HEK293T (cell line): ENCODE results near the gene GNA12.

Source experiments
- CTCF ChIA-PET: fragments of 350-600 bp; formaldehyde crosslinking; extraction: SDS; loops from one replicate; lab custom pipeline; 2021; ENCODE audit warnings: antibody characterized with exemption, inconsistent platforms; lab: Yijun Ruan, JAX
- POLR2A ChIA-PET: fragments of 350-600 bp; formaldehyde crosslinking; extraction: SDS; loops from one replicate; lab custom pipeline; 2020; ENCODE audit warnings: antibody characterized with exemption, inconsistent platforms; lab: Yijun Ruan, JAX
- DNase-seq: peaks from one replicate; pipeline ENCODE4 v3.0.0; 2012; ENCODE audit warnings: mixed read lengths; ENCODE audit errors: extremely low spot score
- ARNT ChIP-seq: fragments of 450-650 bp; IDR thresholded peaks from 2 replicates; pipeline ENCODE4 v1.6.1; 2017; ENCODE audit warnings: mild to moderate bottlenecking
- BHLHE40 ChIP-seq: fragments of 450-650 bp; IDR thresholded peaks from 2 replicates; pipeline ENCODE4 v1.6.1; 2016; ENCODE audit warnings: mild to moderate bottlenecking, moderate library complexity, borderline replicate concordance
- CTBP1 ChIP-seq: fragments of 450-650 bp; IDR thresholded peaks from 2 replicates; pipeline ENCODE4 v1.6.1; 2016; ENCODE audit warnings: borderline replicate concordance
- ELF4 ChIP-seq: fragments of 450-650 bp; IDR thresholded peaks from 2 replicates; pipeline ENCODE4 v1.6.1; 2017; ENCODE audit warnings: antibody characterized with exemption
- FOXA1 ChIP-seq: fragments of 450-650 bp; IDR thresholded peaks from 2 replicates; pipeline ENCODE4 v1.6.1; 2016; ENCODE audit warnings: mild to moderate bottlenecking
- FOXK2 ChIP-seq: fragments of 450-650 bp; IDR thresholded peaks from 2 replicates; pipeline ENCODE4 v1.6.1; 2016; ENCODE audit warnings: mild to moderate bottlenecking
- FOXM1 ChIP-seq: fragments of 450-650 bp; IDR thresholded peaks from 2 replicates; pipeline ENCODE4 v1.6.1; 2017; ENCODE audit warnings: mild to moderate bottlenecking, borderline replicate concordance
- HDGF ChIP-seq: fragments of 450-650 bp; IDR thresholded peaks from 2 replicates; pipeline ENCODE4 v1.6.1; 2017; ENCODE audit warnings: antibody characterized with exemption, borderline replicate concordance
- L3MBTL2 ChIP-seq: fragments of 450-650 bp; conservative IDR thresholded peaks from 2 replicates; pipeline ENCODE4 v1.6.1; 2016; ENCODE audit warnings: mild to moderate bottlenecking
- LEF1 ChIP-seq: fragments of 450-650 bp; IDR thresholded peaks from 2 replicates; pipeline ENCODE4 v1.6.1; 2017; ENCODE audit warnings: mild to moderate bottlenecking, borderline replicate concordance
- NFRKB ChIP-seq: fragments of 450-650 bp; IDR thresholded peaks from 2 replicates; pipeline ENCODE4 v1.6.1; 2016; ENCODE audit warnings: mild to moderate bottlenecking, moderate library complexity
- SP1 ChIP-seq: fragments of 450-650 bp; IDR thresholded peaks from 2 replicates; pipeline ENCODE4 v1.6.1; 2017
- SUZ12 ChIP-seq: fragments of 450-650 bp; IDR thresholded peaks from 2 replicates; pipeline ENCODE4 v1.6.1; 2016; ENCODE audit warnings: mild to moderate bottlenecking
- TARDBP ChIP-seq: fragments of 450-650 bp; IDR thresholded peaks from 2 replicates; pipeline ENCODE4 v1.6.1; 2016
- ZNF384 ChIP-seq: fragments of 450-650 bp; IDR thresholded peaks from 2 replicates; pipeline ENCODE4 v1.6.1; 2016
- TF ChIP-seq, protein P1 (sequence below): fragments of 450-650 bp; IDR thresholded peaks from 2 replicates; pipeline ENCODE4 v1.6.1; 2016

Gene GNA12

GRCh38 chr7:2760098-2760889, 83.8 kb downstream of the GNA12 start:
- ChIA-PET POLR2A (interaction anchor here (1.2 kb wide), 1 partner anchor 55 kb away, joined by 3 read pairs; no protein-coding TSS in a partner anchor), CTCF (interaction anchor here (0.6 to 1.3 kb wide), 4 partner anchors 9 to 105 kb away, joined by 3 to 5 read pairs (median 3); no protein-coding TSS in a partner anchor)
- TF ChIP-seq TARDBP: no peak
- TF ChIP-seq CTBP1: no peak
- TF ChIP-seq ARNT: no peak
- TF ChIP-seq NFRKB: no peak
- TF ChIP-seq, protein P1, sequence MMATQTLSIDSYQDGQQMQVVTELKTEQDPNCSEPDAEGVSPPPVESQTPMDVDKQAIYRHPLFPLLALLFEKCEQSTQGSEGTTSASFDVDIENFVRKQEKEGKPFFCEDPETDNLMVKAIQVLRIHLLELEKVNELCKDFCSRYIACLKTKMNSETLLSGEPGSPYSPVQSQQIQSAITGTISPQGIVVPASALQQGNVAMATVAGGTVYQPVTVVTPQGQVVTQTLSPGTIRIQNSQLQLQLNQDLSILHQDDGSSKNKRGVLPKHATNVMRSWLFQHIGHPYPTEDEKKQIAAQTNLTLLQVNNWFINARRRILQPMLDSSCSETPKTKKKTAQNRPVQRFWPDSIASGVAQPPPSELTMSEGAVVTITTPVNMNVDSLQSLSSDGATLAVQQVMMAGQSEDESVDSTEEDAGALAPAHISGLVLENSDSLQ: no peak; the same call in 1 of the 2 replicates
- TF ChIP-seq HDGF: no peak
- TF ChIP-seq ZNF384: no peak
- no peak for TF ChIP-seq SUZ12
- TF ChIP-seq FOXK2: no peak
- no peak for TF ChIP-seq L3MBTL2
- TF ChIP-seq ELF4: no peak
- no peak for TF ChIP-seq LEF1
- TF ChIP-seq SP1: no peak
- TF ChIP-seq BHLHE40: no peak
- no peak for TF ChIP-seq FOXA1
- peak; percentile 60 for DNase-seq

DNA sequence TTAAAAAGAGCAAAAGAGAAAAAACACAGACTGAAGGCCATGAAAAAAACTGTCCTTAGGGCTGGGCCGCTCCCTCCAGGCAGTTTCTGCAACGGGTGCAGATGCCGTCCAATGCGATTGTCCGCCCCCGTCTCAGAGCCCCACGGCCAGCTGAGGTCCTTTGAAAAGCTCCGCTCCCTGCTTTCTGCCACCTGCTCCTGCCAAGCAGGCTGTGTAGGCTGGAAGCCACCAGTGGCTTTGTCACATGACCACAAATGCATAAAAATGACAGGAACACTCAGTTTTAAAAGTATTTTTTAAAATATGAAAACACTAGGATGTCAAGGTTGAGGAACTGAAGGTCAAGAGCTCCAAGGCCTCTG, 84.4 kb downstream of the GNA12 start:
- no peak for DNase-seq
- POLR2A ChIA-PET: interaction anchor here (1.2 kb wide), 1 partner anchor 56 kb away, joined by 3 read pairs; no protein-coding TSS in a partner anchor
- CTCF ChIA-PET: interaction anchor here (1.2 to 1.3 kb wide), 2 partner anchors 10 to 41 kb away, joined by 3 to 5 read pairs; no protein-coding TSS in a partner anchor
- TF ChIP-seq LEF1 (no peak), ARNT (no peak), CTBP1 (no peak), TARDBP (no peak), FOXM1 (no peak), SP1 (no peak), ZNF384 (no peak), L3MBTL2 (no peak), BHLHE40 (no peak), ELF4 (no peak), NFRKB (no peak), FOXK2 (no peak), HDGF (no peak), FOXA1 (no peak), SUZ12 (no peak)
- TF ChIP-seq, protein P1: no peak

DNA sequence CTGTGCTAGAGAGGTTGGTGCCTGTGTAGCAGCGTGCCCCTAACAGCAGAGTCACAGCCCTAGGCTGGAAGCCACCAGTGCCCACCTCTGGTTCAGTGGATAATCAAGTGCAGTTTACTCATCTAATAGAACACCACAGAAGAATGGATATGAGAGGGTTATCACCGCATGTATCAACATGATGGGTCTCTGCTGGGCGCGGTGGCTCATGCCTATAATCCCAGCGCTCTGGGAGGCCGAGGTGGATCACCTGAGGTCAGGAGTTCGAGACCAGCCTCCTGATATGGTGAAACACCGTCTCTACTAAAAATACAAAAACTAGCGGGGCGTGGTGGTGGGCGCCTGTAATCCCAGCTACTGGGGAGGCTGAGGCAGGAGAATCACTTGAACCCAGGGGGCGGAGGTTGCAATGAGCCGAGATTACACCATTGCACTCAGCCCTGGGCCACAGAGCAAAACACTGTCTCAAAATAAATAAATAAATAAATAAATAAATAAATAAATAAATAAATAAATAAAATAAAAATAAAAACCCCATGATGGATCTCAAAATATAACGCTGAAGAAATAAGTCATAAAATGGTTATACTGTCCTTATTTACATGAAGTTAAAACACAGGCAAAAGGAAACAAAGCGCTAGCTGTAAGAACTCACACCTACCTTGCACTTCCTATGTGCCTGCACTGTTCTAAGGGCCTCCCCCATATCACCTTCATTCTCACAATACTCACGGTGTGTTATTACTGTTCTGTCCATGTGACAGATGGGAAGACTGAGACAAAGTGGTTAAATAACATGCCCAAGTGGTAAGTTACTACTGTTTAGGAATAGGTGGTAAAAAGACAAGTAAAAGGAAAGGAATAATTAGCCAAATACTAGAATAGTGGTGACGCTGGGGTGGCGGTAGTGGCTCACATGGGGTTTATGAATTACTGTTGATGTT, 85.2 kb downstream of the GNA12 start:
- POLR2A ChIA-PET: interaction anchor here (0.7 to 1.4 kb wide), 4 partner anchors 9 to 35 kb away, joined by 3 read pairs; no protein-coding TSS in a partner anchor
- DNase-seq: no peak
- CTCF ChIA-PET: no interaction called here
- no peak for TF ChIP-seq BHLHE40
- TF ChIP-seq NFRKB: no peak
- no peak for TF ChIP-seq L3MBTL2
- TF ChIP-seq FOXA1: no peak

- DNase-seq: peak; percentile 55
- CTCF ChIA-PET: interaction anchor here (0.6 to 1.4 kb wide), 3 partner anchors 48 to 1574 kb away, joined by 3 to 5 read pairs (median 4); no protein-coding TSS in a partner anchor
Measured at GRCh38 chr7:2757904-2758672, 86.0 kb downstream of the GNA12 start.

GRCh38 chr7:2757361-2757903, 86.7 kb downstream of the GNA12 start:
- DNase-seq: no peak

More at GRCh38 chr7:2757904-2758672, 86.0 kb downstream of the GNA12 start:
- TF ChIP-seq HDGF (no peak), L3MBTL2 (0 out of 2 replicates have a peak, but pooled peaks have one; percentile 23), ELF4 (no peak)
- POLR2A ChIA-PET: interaction anchor here (0.7 to 1.4 kb wide), 7 partner anchors 10 to 50 kb away, joined by 3 to 4 read pairs (median 3); no protein-coding TSS in a partner anchor

More at GRCh38 chr7:2757361-2757903, 86.7 kb downstream of the GNA12 start:
- TF ChIP-seq ARNT (no peak), SUZ12 (no peak), BHLHE40 (no peak), L3MBTL2 (no peak)
- CTCF ChIA-PET: interaction anchor here (0.6 to 1.4 kb wide), 3 partner anchors 48 to 1575 kb away, joined by 3 to 5 read pairs (median 4); no protein-coding TSS in a partner anchor
- POLR2A ChIA-PET: interaction anchor here (0.8 to 1.4 kb wide), 6 partner anchors 15 to 50 kb away, joined by 3 to 4 read pairs (median 3); no protein-coding TSS in a partner anchor
